H1 (cell line): Measurements from ENCODE around the gene TTC28.

Experiments
- CTCF ChIP-seq, 3 experiments: IDR thresholded peaks; 1 replicate in 2 of 3; 2 replicates in 1 of 3; pipeline versions ENCODE4 v1.5.1 to v1.6.1; 2011; ENCODE audit warnings: low read length in 3 of 3, mild to moderate bottlenecking in 3 of 3, inconsistent platforms in 2 of 3, low read depth in 1 of 3, moderate library complexity in 1 of 3; ENCODE audit not compliant: insufficient read depth in 1 of 3; ENCODE audit errors: control extremely low read depth in 1 of 3
- EP300 ChIP-seq, 2 experiments: IDR thresholded peaks; 1 replicate in 1 of 2; 2 replicates in 1 of 2; pipeline ENCODE4 v1.6.1; 2011 to 2012; ENCODE audit warnings: low read depth in 2 of 2, low read length in 2 of 2, mild to moderate bottlenecking in 2 of 2, borderline replicate concordance in 1 of 2, inconsistent platforms in 1 of 2, moderate library complexity in 1 of 2
- EZH2 ChIP-seq: fragments of 200-600 bp; sonication (generic); IDR thresholded peaks from 2 replicates; pipeline ENCODE4 v1.7.1; 2012; ENCODE audit warnings: low read depth, mild to moderate bottlenecking, moderate library complexity, low read length, inconsistent platforms; ENCODE audit not compliant: severe bottlenecking
- JUND ChIP-seq: IDR thresholded peaks from 2 replicates; pipeline ENCODE4 v1.6.1; 2011; ENCODE audit warnings: mild to moderate bottlenecking, improper control_type of control experiment, low read length
- USF2 ChIP-seq: IDR thresholded peaks from 2 replicates; pipeline ENCODE4 v1.6.1; 2011; ENCODE audit warnings: low read length, improper control_type of control experiment

GRCh38 chr22:28658448-28658847 is 21.2 kb downstream of the TTC28 start:
- no peak for TF ChIP-seq CTCF (IDR thresholded peaks at IDR 0.05; ENCODE audit: control extremely low read depth in 1 of 3, insufficient read depth in 1 of 3, low read depth in 1 of 3, low read length in 3 of 3)
- no peak for TF ChIP-seq JUND
- no peak for TF ChIP-seq USF2
- no peak for TF ChIP-seq EZH2
- TF ChIP-seq EP300 (IDR thresholded peaks at IDR 0.05; ENCODE audit: borderline replicate concordance in 1 of 2, low read depth in 2 of 2, low read length in 2 of 2), result no peak
